GM19193 (cell line): Measurements from ENCODE around the gene SLC3A2.

ENCODE experiments used
- POLR2A ChIP-seq: IDR thresholded peaks from 4 replicates; pipeline ENCODE4 v1.6.1; 2011; ENCODE audit not compliant: insufficient read depth, insufficient read length; ENCODE audit errors: extremely low read depth

Gene SLC3A2

DNA sequence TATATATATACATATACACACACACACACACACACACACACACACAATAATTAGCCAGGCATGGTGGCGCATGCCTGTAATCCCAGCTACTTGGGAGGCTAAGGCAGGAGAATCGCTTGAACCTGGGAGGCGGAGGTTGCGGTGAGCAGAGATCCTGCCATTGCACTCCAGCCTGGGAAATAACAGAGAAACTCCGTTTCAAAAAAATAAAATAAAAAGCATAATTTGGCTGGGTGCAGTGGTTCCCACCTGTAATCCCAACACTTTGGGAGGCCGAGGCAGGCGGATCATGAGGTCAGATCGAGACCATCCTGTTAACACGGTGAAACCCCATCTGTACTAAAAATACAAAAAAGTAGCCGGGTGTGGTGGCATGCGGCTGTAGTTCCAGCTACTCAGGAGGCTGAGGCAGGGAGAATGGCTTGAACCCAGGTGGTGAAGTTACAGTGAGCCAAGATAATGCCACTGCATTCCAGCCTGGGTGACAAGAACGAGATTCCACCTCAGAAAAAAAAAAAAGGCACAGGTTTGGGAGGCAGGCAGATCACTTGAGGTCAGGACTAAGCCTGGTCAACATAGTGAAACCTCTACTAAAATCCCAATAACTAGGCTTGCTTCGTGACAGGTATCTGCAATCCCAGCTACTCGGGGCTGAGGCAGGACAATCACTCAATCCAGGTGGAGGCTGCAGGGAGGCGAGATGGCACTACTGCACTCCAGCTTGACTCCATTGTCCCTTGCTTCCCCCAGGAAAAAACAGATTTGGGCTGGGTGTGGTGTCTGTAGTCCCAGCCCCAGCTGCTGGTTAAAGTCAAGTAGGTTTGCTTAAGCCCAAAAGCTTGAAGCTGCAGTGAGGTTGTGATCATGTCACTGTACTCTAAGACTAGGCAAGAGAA lies 29.5 kb upstream of the SLC3A2 start:
- TF ChIP-seq POLR2A = peak; percentile 79

GRCh38 chr11:62851807-62852522 lies 28.7 kb upstream of the SLC3A2 start:
- TF ChIP-seq POLR2A = no peak

DNA sequence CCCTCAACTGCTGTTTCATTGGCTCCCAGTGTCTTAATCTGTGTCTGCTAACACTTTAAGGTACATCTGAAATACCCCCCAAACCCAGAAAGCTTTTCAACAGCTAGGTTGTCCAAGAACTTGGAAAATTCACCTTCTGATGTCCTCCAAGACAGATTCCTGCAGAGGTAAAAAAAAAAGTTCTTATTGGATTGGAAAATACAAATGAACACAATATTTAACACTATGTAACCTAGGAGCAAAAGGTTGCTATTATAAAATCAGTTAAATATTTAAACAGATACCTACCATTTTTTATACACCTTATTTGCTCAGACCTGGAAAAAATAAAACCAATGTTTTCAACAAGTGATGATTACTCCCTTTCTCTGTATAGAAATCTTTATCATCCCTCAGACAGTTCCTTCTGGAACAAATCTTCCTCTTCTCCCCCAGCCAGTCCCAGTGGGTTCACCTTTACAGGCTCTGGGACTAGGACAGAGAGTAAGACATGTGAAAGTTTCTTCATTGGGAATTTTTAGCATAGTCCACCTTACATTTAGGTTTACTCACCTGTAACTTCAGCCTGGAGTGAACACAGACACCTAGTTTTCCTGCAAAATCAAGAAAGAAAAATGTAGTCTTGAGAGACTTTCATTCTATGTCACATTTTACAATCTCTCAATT lies 28.0 kb upstream of the SLC3A2 start:
- peak; percentile 22 for TF ChIP-seq POLR2A

DNA sequence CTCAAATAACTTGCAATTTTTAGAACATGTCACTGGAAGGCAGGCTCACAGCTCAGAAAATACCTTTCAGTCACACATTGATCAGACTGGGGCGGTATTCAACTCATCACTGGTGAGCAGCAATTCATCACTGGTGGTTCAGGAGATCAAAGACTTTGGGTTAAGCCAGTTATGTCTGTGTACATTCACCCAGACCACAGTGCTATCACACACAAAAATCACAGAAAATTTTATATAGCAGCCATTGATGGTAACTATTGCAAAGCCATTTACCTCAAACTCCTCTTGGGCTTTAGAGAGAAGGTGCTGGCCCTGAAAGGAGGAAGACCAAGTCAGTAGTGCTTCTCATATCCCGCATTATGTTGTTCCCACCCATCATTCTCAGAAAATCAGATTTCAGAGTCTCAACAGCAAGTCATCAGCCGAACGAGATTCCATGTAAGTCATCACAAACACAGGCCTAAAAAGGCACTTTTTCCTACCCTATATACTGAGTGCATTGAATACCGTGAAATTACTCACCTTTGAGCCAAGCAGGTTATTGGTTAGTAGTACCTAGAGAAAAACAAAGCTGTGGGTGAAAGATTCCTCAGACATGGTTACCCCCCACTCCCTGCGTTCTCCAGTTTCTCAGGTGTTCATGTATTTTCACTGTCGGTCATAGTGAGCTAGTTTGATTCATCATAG lies 27.3 kb upstream of the SLC3A2 start:
- TF ChIP-seq POLR2A = no peak

DNA sequence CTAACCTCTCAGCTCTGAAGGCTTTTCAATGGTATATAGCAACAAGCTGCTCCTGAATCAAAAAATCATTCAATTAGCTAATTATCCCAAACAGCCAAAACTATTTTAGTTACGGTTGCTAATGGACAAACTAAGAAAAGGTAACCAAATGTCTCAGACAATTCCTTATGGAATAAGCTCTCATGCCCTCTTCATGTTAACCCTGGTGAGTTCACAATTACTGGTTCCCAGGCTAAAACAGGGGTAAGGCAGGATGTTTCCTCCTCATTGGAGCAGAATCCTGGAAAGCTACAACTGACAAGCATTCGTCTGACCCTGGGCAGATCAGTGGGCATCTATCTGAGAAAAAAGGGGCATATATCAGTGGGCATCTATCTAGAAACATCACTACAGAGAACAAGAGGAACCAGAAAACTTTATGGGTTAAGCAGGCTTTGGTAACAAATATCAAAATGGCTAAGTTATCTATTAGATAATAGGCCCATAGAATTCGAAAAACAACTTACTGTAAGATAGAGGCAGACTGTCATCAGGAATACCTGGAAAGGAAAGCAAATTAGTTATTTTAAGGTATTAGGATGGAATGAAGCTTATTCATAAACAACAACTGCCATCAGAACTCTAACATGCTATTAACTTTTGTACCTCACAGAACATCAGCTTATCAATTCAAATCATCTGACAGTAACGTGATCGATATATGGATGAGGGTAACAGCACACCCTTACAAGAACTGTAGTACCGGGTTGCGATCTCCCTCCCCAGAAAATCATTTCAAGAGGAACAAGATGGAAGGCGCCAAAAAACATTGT lies 26.5 kb upstream of the SLC3A2 start:
- TF ChIP-seq POLR2A = peak; percentile 31

GRCh38 chr11:62854825-62855570 lies 25.7 kb upstream of the SLC3A2 start:
- TF ChIP-seq POLR2A = no peak

- TF ChIP-seq POLR2A = peak; percentile 99
These were observed 24.9 kb upstream of the SLC3A2 start for GRCh38 chr11:62855571-62856332.

DNA sequence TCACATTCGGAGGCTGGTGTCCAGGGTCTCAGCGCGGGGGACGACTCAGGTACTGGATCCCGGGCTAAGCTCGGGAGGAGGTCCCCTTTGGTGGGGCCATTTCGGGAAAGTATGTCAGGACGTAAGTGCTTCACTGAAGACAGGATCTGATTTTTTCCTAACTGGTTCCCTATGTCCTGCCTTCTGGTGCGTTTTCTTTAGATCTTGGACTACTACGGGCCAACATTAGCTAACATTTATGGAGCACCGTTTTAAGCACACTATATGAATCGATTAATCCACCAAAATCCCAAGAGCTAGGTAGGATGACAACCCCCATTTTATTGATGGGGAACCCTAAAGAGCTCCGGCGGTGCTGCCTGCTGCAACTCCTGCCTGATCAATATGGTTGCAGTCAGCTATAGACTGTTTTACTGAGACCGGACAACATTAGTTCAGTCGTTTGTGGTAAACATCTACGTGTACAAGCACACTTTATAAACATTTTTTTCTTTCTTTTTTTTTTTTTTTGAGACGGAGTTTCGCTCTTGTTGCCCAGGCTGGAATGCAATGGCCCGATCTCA lies 24.3 kb upstream of the SLC3A2 start:
- no peak for TF ChIP-seq POLR2A

GRCh38 chr11:62857541-62857982 lies 23.1 kb upstream of the SLC3A2 start:
- no peak for TF ChIP-seq POLR2A

DNA sequence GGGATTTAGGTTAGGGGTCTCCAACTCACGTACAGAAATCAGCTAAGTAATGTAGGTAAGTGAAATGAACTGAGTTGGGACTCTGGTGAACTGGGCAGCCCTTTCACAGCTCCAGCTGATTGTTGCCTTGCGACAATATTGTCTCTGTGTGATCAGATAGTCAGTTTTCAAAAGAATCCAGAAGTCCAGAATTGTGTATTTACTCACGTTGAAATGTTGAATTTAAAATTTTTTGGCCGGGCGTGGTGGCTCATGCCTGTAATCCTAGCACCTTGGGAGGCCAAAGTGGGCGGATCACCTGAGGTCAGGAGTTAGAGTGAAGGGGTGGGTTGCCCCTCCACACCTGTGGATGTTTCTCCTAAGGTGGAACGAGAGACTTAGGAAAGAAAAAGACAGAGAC lies 22.5 kb upstream of the SLC3A2 start:
- no peak for TF ChIP-seq POLR2A

DNA sequence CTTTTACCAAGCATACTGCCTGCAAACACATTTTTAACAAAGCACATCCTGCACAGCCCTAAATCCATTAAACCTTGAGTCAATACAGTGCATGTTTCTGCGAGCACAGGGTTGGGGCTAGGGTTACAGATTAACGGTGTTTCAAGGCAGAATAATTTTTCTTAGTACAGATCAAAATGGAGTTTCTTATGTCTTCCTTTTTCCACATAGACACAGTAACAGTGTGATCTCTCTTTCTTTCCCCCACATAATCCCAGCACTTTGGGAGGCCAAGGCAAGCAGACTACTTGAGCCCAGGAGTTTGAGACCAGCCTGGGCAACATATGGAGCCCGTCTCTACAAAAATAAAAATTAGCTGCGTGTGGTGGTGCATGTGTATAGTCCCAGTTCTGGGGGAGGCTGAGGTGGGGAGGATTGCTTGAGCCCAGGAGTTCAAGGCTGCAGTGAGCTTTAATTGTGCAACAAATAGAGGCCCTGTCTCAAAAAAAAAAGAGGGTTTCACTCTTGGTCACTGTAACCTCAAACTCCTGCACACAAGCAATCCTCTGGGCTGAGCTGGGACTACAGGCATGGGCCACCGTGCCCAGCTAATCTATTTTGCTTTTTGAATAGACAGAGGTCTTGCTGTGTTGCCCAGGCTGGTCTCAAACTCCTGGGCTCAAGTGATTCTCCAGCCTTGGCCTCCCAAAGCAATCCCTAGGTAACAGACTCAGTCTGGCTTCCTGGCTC lies 19.7 kb upstream of the SLC3A2 start:
- TF ChIP-seq POLR2A = no peak
